Measurements from ENCODE around the gene ITPKC.
A peak's percentile ranks its signal among the peaks of the same experiment; 100 is the strongest.

Gene ITPKC

GRCh38 chr19:40716482-40717324, at the start of gene ITPKC, which contains the start of gene COQ8B:
Gene ITPKC, plus strand, starts transcription at chr19:40717112. Its CDS starts 24 bp downstream, at chr19:40717136.
Gene COQ8B, minus strand, starts transcription at chr19:40716886. Its CDS starts 2,254 bp downstream, at chr19:40714632.
- DNase-seq (ENCODE audit: low read depth in 3 of 3, low spot score in 1 of 3) = peak; percentile 98 to 100 (median 99)

- DNase-seq (ENCODE audit: low read depth in 3 of 3, low spot score in 1 of 3) = no peak
Observed at GRCh38 chr19:40667602-40668001, 49.3 kb upstream of the ITPKC start.

- DNase-seq (ENCODE audit: low read depth in 3 of 3, low spot score in 1 of 3) = no peak
Observed at GRCh38 chr19:40668991-40669614, 47.8 kb upstream of the ITPKC start.

- DNase-seq (ENCODE audit: low read depth in 3 of 3, low spot score in 1 of 3) = no peak
Observed at GRCh38 chr19:40671404-40671803, 45.5 kb upstream of the ITPKC start.

GRCh38 chr19:40672038-40672437, 44.9 kb upstream of the ITPKC start:
- DNase-seq (ENCODE audit: low read depth in 3 of 3, low spot score in 1 of 3) = no peak

- no peak for DNase-seq (ENCODE audit: low read depth in 3 of 3, low spot score in 1 of 3)
Observed at GRCh38 chr19:40672573-40673299, 44.2 kb upstream of the ITPKC start.

- no peak for DNase-seq (ENCODE audit: low read depth in 3 of 3, low spot score in 1 of 3)
Observed at GRCh38 chr19:40673397-40673796, 43.5 kb upstream of the ITPKC start.

- DNase-seq (ENCODE audit: low read depth in 3 of 3, low spot score in 1 of 3) = no peak
Observed at GRCh38 chr19:40674291-40674690, 42.6 kb upstream of the ITPKC start.

- DNase-seq (ENCODE audit: low read depth in 3 of 3, low spot score in 1 of 3) = no peak
Observed at GRCh38 chr19:40677156-40677555, 39.8 kb upstream of the ITPKC start.

- no peak for DNase-seq (ENCODE audit: low read depth in 3 of 3, low spot score in 1 of 3)
Observed at GRCh38 chr19:40681039-40681438, 35.9 kb upstream of the ITPKC start.

- no peak for DNase-seq (ENCODE audit: low read depth in 3 of 3, low spot score in 1 of 3)
Observed at GRCh38 chr19:40682431-40682964, 34.4 kb upstream of the ITPKC start.

- no peak for DNase-seq (ENCODE audit: low read depth in 3 of 3, low spot score in 1 of 3)
Observed at GRCh38 chr19:40683437-40683836, 33.5 kb upstream of the ITPKC start.

- no peak for DNase-seq (ENCODE audit: low read depth in 3 of 3, low spot score in 1 of 3)
Observed at GRCh38 chr19:40684280-40684679, 32.6 kb upstream of the ITPKC start.

- no peak for DNase-seq (ENCODE audit: low read depth in 3 of 3, low spot score in 1 of 3)
Observed at GRCh38 chr19:40685016-40685526, 31.8 kb upstream of the ITPKC start.

GRCh38 chr19:40685563-40685962, 31.3 kb upstream of the ITPKC start:
- DNase-seq (ENCODE audit: low read depth in 3 of 3, low spot score in 1 of 3) = no peak

- no peak for DNase-seq (ENCODE audit: low read depth in 3 of 3, low spot score in 1 of 3)
Observed at GRCh38 chr19:40686882-40687524, 29.9 kb upstream of the ITPKC start.

GRCh38 chr19:40687525-40688016, 29.3 kb upstream of the ITPKC start:
- no peak for DNase-seq (ENCODE audit: low read depth in 3 of 3, low spot score in 1 of 3)

- DNase-seq (ENCODE audit: low read depth in 3 of 3, low spot score in 1 of 3) = no peak
Observed at GRCh38 chr19:40688309-40688708, 28.6 kb upstream of the ITPKC start.

- no peak for DNase-seq (ENCODE audit: low read depth in 3 of 3, low spot score in 1 of 3)
Observed at GRCh38 chr19:40688987-40689338, 27.9 kb upstream of the ITPKC start.

GRCh38 chr19:40689339-40690049, 27.4 kb upstream of the ITPKC start:
- DNase-seq (ENCODE audit: low read depth in 3 of 3, low spot score in 1 of 3) = no peak
